A549 (cell line): ENCODE data around the gene NRXN2.

Source experiments
- CHD2 ChIP-seq: fragments of 150-350 bp; IDR thresholded peaks from 2 replicates; pipeline ENCODE4 v1.6.1; 2014; ENCODE audit warnings: low read length; ENCODE audit not compliant: partially characterized antibody
- EP300 ChIP-seq, 2 experiments: fragments of >200 bp; sonication (Bioruptor Twin); formaldehyde crosslinking; IDR thresholded peaks; 2 replicates in 1 of 2; 3 replicates in 1 of 2; pipeline ENCODE4 v1.6.1; 2016 to 2017
- JUNB ChIP-seq: fragments of >200 bp; sonication (Bioruptor Twin); formaldehyde crosslinking; IDR thresholded peaks from 2 replicates; pipeline ENCODE4 v1.6.1; 2016
- RCOR1 ChIP-seq: fragments of 150-350 bp; IDR thresholded peaks from 2 replicates; pipeline ENCODE4 v1.6.1; 2014; ENCODE audit warnings: antibody characterized with exemption, low read length, low read depth
- TF ChIP-seq, protein P1 (sequence below): fragments of >200 bp; sonication (Bioruptor Twin); formaldehyde crosslinking; IDR thresholded peaks from 3 replicates; pipeline ENCODE4 v1.5.1; 2016

DNA sequence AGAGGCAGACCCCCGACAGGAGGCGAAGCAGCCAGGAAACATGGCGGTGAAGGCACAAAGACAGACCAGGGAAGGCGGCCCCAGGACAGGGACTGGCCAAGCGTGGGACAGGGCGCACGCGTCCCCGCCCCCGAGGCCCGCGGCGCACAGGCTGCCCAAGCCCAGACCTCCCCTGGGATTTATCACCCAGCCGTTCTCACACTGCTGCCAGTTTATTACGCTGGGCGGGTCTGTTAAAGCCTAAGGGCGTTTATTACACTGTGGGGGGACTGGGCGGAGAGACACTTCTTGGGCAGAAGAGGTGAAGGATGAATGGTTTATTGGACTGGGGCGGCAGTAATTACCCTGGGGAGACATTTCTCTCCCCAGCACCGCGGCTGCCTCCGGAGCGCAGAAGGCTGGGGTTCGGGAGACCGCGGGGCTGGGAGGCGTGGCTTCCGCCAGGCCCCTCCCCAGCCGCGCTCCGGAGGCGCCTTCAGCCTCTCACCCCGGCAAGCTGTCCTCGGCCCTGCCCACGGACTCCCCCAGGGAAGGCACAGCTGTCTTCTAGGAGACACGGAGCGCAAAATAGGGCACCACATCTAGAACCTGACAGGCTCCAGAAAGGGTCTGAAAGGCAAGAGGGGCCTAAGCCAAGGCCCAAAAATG is 84.9 kb downstream of the NRXN2 start:
- TF ChIP-seq, protein P1, sequence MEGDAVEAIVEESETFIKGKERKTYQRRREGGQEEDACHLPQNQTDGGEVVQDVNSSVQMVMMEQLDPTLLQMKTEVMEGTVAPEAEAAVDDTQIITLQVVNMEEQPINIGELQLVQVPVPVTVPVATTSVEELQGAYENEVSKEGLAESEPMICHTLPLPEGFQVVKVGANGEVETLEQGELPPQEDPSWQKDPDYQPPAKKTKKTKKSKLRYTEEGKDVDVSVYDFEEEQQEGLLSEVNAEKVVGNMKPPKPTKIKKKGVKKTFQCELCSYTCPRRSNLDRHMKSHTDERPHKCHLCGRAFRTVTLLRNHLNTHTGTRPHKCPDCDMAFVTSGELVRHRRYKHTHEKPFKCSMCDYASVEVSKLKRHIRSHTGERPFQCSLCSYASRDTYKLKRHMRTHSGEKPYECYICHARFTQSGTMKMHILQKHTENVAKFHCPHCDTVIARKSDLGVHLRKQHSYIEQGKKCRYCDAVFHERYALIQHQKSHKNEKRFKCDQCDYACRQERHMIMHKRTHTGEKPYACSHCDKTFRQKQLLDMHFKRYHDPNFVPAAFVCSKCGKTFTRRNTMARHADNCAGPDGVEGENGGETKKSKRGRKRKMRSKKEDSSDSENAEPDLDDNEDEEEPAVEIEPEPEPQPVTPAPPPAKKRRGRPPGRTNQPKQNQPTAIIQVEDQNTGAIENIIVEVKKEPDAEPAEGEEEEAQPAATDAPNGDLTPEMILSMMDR, result no peak
- TF ChIP-seq JUNB, result no peak
- no peak for TF ChIP-seq EP300 (IDR thresholded peaks at IDR 0.05)
- no peak for TF ChIP-seq CHD2
- TF ChIP-seq RCOR1, result no peak
